ENCODE data around the gene SPINK4. TPM values are rescaled to one million over a fixed set of nuclear protein-coding genes. Genes with fewer than 3 reads are reported as not detected.

Gene SPINK4
- total and polyA plus RNA-seq, 9 donors = not detected

DNA sequence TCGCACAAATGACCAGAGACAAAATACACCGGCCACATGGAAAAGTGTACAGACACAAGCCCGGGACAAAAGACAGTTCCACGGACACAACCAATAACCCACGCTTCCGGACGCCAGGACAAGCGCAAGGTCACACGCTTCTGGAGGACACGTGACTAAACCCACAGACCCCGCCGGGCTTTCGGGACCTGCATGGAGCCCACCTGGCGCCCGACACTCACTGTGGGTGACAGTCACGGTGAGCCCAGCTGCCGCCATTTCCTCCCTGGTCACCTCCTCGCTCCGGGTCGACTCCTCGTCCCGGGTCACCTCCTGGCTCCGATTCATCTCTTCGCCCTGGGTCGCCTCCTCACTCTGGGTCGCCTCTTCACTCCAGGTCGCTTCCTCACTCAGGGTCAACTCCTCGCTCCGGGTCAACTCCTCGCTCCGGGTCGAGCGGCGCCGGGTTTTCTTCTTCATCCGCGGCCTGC lies 24.1 kb downstream of the SPINK4 start:
- peak in 1 of 5 donors; percentile 59 for DNase-seq
- WGBS, 3 donors = 0 to 1% (median 0%) methylated on average over 37 of the region's 37 CpGs
- Histone ChIP-seq H3K4me1 (ENCODE audit: insufficient read depth) (peaks cover 11% of the 10 kb centered on the region), H3K27me3 (no peaks in the 10 kb centered on the region), H3K36me3 (no peaks in the 10 kb centered on the region), H3K4me3 (peak overlapping the region; percentile 72), H3K27ac (peak overlapping the region; percentile 67 to 82), H3K9me3 (no peaks in the 10 kb centered on the region)
- intact Hi-C loops (cut with DNase I) = no loop called here
- TF ChIP-seq EP300 (IDR thresholded peaks at IDR 0.05) (no peak), POLR2A (IDR thresholded peaks at IDR 0.05) (no peak)
- TF ChIP-seq, protein P1, sequence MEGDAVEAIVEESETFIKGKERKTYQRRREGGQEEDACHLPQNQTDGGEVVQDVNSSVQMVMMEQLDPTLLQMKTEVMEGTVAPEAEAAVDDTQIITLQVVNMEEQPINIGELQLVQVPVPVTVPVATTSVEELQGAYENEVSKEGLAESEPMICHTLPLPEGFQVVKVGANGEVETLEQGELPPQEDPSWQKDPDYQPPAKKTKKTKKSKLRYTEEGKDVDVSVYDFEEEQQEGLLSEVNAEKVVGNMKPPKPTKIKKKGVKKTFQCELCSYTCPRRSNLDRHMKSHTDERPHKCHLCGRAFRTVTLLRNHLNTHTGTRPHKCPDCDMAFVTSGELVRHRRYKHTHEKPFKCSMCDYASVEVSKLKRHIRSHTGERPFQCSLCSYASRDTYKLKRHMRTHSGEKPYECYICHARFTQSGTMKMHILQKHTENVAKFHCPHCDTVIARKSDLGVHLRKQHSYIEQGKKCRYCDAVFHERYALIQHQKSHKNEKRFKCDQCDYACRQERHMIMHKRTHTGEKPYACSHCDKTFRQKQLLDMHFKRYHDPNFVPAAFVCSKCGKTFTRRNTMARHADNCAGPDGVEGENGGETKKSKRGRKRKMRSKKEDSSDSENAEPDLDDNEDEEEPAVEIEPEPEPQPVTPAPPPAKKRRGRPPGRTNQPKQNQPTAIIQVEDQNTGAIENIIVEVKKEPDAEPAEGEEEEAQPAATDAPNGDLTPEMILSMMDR (IDR thresholded peaks at IDR 0.05) = no peak

DNA sequence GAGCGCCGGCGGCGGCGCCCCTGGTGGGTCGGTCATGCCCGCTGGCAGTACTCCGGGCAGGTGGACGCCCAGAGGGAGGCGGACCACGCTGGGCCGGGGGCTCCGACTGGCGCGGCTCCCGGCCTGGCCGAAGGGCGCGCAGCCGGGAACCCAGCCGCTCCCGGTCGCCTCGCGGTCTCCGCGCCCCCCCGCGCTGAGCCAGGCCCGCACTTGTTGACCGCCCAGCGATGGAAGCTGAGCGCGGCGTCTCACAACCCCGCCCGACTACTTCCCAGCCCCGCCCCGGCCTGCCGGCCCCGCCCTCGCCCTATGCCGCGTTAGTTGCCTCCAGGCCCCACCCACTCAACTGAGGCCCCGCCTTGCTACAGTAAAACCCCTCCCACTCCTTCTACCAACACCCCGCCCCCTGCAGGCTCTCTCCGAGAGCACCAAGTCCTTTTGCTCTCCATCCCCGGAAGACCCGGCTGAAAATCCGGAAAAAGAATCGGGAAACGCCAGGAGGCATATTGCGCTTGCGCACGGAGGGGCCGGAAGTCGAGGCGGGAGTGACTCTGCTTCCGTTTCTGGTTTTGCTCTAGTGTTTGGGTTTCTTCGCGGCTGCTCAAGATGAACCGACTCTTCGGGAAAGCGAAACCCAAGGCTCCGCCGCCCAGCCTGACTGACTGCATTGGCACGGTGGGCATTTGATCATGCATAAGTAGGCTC lies 24.7 kb downstream of the SPINK4 start, which contains the start of the genes BAG1 and CHMP5:
Gene BAG1 (minus strand): TSS at position 236 of the 705 bp plus-strand sequence.
Gene CHMP5 (plus strand): TSS at position 577 of the 705 bp plus-strand sequence. CDS start 30 bp downstream, at position 607.
- peak within 1 kb of the TSS; percentile 67 to 82 for H3K27ac ChIP-seq
- 0 to 1% (median 1%) methylated on average over 63 to 67 of the region's 67 CpGs for WGBS, 3 donors
- TF ChIP-seq, protein P1 (IDR thresholded peaks at IDR 0.05) = peak in 1 of 3 donors; percentile 42
- TF ChIP-seq EP300 (IDR thresholded peaks at IDR 0.05) (no peak), POLR2A (IDR thresholded peaks at IDR 0.05) (peak; percentile 69)
- no peaks in the 10 kb centered on the region for H3K9me3 ChIP-seq
- H3K36me3 ChIP-seq = no peaks in the 10 kb centered on the region
- H3K4me1 ChIP-seq (ENCODE audit: insufficient read depth) = peaks cover 11% of the 10 kb centered on the region
- intact Hi-C loops (cut with DNase I) = no loop called here
- DNase-seq = peak; percentile 100
- peak within 1 kb of the TSS; percentile 72 for H3K4me3 ChIP-seq
- H3K27me3 ChIP-seq = no peaks in the 10 kb centered on the region

DNA sequence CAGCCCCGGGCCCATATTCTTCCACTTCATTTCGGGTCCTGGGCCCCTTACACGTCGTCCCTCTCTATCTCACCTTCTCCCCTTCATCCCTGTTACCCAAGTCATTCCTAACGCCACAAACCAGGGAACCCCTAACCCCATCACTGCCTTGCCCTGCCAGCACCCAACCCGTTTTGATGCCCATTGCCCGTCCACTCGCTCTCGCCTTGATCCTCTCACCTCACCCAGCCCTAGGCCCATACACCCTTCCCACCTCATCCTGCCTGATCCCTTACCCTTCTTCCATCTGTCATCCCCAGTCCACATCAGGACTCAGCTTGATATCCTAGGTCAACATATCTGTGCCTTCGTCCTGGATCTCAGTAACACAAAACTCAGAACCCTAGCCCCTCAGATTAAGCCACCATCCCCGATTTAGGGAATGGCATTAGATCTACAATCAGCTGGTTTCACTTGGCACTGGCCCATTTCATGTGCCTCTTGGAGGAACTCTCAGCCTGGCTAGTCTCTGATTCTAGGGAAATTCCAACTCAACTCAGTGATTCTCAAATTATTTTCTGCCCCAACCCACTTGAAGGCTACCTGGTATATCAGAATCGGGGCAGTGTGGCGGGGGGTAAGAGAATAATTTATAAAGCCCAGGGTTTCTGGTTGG lies 25.4 kb downstream of the SPINK4 start:
- 17 to 20% (median 19%) methylated on average over 13 of the region's 13 CpGs for WGBS, 3 donors
- Histone ChIP-seq H3K27me3 (no peaks in the 10 kb centered on the region), H3K4me3 (peak overlapping the region; percentile 55), H3K27ac (peak overlapping the region; percentile 17 to 64), H3K9me3 (no peaks in the 10 kb centered on the region), H3K36me3 (no peaks in the 10 kb centered on the region), H3K4me1 (ENCODE audit: insufficient read depth) (peaks cover 11% of the 10 kb centered on the region)
- intact Hi-C loops (cut with DNase I) = no loop called here
- peak in 1 of 5 donors; percentile 46 for DNase-seq
- TF ChIP-seq POLR2A (IDR thresholded peaks at IDR 0.05) = no peak
- TF ChIP-seq EP300 (IDR thresholded peaks at IDR 0.05) = no peak
- TF ChIP-seq, protein P1 (IDR thresholded peaks at IDR 0.05) = no peak

DNA sequence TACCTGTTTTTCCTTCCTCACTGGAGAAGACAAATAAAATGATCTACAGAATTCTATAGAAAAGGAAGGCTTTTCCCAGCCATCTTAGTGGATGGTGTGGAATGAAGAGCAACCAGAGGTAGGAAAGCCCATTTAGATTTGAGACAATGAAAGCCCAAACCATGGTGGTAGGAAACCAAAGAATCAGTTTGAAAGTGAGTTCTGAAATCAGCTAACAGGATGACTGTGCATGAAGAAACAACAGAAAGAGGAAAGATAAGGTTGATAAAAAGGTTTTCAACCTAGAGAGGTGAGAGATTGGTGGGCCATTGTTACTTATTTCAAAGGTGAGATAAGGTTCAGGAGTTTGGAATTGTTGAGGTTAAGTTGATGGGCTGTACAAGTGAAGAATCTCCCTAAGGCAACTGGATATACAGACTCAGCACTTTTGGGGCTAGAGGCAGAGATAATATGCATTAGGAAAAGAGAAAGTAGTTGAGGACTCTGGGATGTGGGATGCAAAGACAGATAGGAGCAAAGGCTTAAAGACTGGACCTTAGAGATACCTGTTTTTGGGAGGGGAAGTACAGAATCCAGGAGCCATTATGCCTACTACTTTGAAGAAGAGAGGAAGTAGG lies 27.3 kb downstream of the SPINK4 start:
- TF ChIP-seq, protein P1 (IDR thresholded peaks at IDR 0.05) = no peak
- no peak for TF ChIP-seq EP300 (IDR thresholded peaks at IDR 0.05)
- Histone ChIP-seq H3K4me3 (no peak overlapping the region), H3K27me3 (no peaks in the 10 kb centered on the region), H3K36me3 (no peaks in the 10 kb centered on the region), H3K4me1 (ENCODE audit: insufficient read depth) (peaks cover 11% of the 10 kb centered on the region), H3K27ac (no peak overlapping the region), H3K9me3 (no peaks in the 10 kb centered on the region)
- intact Hi-C loops (cut with DNase I) = no loop called here
- no peak for DNase-seq
